SK-N-SH treated with all-trans-retinoic acid at 6 μM for 48 hours (cell line): ENCODE measurements around the gene HK3.

Experiments
- ARNTL ChIP-seq: fragments of 450-650 bp; formaldehyde crosslinking; IDR thresholded peaks from 2 replicates; pipeline ENCODE4 v1.5.0; 2020; ENCODE audit warnings: low read depth, mild to moderate bottlenecking, moderate library complexity, borderline replicate concordance
- BACH2 ChIP-seq: fragments of 250-450 bp; sonication (Bioruptor Pico); IDR thresholded peaks from 2 replicates; pipeline ENCODE4 v1.9.0; 2021; ENCODE audit warnings: mild to moderate bottlenecking, borderline replicate concordance
- CSDC2 ChIP-seq: fragments of 250-450 bp; sonication (Bioruptor Pico); IDR thresholded peaks from 2 replicates; pipeline ENCODE4 v1.5.0; 2020; ENCODE audit warnings: mild to moderate bottlenecking, moderate library complexity
- CSRNP3 ChIP-seq: fragments of 250-450 bp; sonication (Bioruptor Pico); IDR thresholded peaks from 2 replicates; pipeline ENCODE4 v1.5.1; 2021; ENCODE audit warnings: mild to moderate bottlenecking, moderate library complexity
- TCF4 ChIP-seq: fragments of 250-450 bp; sonication (Bioruptor Pico); IDR thresholded peaks from 2 replicates; pipeline ENCODE4 v1.8.0; 2021; ENCODE audit warnings: mild to moderate bottlenecking, moderate library complexity, borderline replicate concordance
- ZFP3 ChIP-seq: fragments of 250-450 bp; sonication (Bioruptor Pico); IDR thresholded peaks from 2 replicates; pipeline ENCODE4 v1.5.0; 2020; ENCODE audit warnings: mild to moderate bottlenecking, moderate library complexity
- TF ChIP-seq, protein P1 (sequence below): fragments of 250-450 bp; sonication (Bioruptor Pico); IDR thresholded peaks from 2 replicates; pipeline ENCODE4 v1.5.0; 2020; ENCODE audit warnings: mild to moderate bottlenecking, moderate library complexity

DNA sequence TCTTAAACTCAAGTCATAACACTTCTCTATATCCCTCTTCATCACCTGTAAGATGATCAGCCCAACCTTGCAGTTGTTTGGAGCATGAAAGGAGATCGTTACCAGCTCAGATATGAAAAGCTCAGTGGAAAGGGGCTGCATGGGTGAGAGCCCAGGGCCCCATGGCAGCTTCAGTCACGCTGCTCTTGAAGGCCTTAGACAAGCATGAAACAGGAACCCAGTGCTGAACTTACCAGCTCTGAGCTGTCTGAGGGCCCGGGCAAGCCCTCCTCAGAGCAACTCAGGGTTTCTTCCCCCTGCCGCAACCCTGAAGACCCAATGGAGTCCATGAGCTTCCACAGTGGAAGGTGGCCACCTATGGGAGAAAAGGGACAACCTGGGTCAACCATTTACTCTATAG is 3.3 kb downstream of the HK3 start:
- TF ChIP-seq, protein P1, sequence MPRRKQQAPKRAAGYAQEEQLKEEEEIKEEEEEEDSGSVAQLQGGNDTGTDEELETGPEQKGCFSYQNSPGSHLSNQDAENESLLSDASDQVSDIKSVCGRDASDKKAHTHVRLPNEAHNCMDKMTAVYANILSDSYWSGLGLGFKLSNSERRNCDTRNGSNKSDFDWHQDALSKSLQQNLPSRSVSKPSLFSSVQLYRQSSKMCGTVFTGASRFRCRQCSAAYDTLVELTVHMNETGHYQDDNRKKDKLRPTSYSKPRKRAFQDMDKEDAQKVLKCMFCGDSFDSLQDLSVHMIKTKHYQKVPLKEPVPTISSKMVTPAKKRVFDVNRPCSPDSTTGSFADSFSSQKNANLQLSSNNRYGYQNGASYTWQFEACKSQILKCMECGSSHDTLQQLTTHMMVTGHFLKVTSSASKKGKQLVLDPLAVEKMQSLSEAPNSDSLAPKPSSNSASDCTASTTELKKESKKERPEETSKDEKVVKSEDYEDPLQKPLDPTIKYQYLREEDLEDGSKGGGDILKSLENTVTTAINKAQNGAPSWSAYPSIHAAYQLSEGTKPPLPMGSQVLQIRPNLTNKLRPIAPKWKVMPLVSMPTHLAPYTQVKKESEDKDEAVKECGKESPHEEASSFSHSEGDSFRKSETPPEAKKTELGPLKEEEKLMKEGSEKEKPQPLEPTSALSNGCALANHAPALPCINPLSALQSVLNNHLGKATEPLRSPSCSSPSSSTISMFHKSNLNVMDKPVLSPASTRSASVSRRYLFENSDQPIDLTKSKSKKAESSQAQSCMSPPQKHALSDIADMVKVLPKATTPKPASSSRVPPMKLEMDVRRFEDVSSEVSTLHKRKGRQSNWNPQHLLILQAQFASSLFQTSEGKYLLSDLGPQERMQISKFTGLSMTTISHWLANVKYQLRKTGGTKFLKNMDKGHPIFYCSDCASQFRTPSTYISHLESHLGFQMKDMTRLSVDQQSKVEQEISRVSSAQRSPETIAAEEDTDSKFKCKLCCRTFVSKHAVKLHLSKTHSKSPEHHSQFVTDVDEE (CRISPR knock-in tag): no peak
- TF ChIP-seq TCF4 (CRISPR knock-in tag): no peak
- no peak for TF ChIP-seq CSRNP3 (CRISPR knock-in tag)
- TF ChIP-seq ARNTL (CRISPR knock-in tag): no peak
- TF ChIP-seq ZFP3 (CRISPR knock-in tag): no peak
- no peak for TF ChIP-seq CSDC2 (CRISPR knock-in tag)
- TF ChIP-seq BACH2 (CRISPR knock-in tag): no peak
